ENCODE results near the gene CCDC88B.
"Not testable (repeated sequence)": the region's sequence is repeated elsewhere in the genome, so short reads cannot be mapped to it uniquely, and the experiment has no call there.

Gene CCDC88B

GRCh38 chr11:64314805-64315561, 25.0 kb upstream of the CCDC88B start:
- Histone ChIP-seq H3K27ac (ENCODE audit: low read depth, low read length) (peak overlapping the region; percentile 70), H3K27me3 (ENCODE audit: control insufficient read depth in 5 of 5, insufficient read depth in 4 of 5, low read length in 5 of 5) (no peaks in the 10 kb centered on the region), H3K9me3 (ENCODE audit: control insufficient read depth in 5 of 5, low read length in 5 of 5) (no peaks in the 10 kb centered on the region), H3K9ac (ENCODE audit: low read length in 5 of 5) (no peak overlapping the region), H3K4me3 (ENCODE audit: low read depth in 1 of 5, low read length in 5 of 5) (no peak overlapping the region), H3K36me3 (ENCODE audit: control insufficient read depth in 5 of 5, insufficient read depth in 5 of 5, low read length in 5 of 5) (peaks cover 0 to 23% (median 21%) of the 10 kb centered on the region in 5 donors), H3K4me1 (ENCODE audit: control insufficient read depth in 5 of 5, insufficient read depth in 5 of 5, low read length in 5 of 5) (peaks cover 0 to 55% (median 31%) of the 10 kb centered on the region in 5 donors)

- Histone ChIP-seq H3K4me1 (ENCODE audit: control insufficient read depth in 5 of 5, insufficient read depth in 5 of 5, low read length in 5 of 5) (peaks cover 0 to 55% (median 31%) of the 10 kb centered on the region in 5 donors), H3K36me3 (ENCODE audit: control insufficient read depth in 5 of 5, insufficient read depth in 5 of 5, low read length in 5 of 5) (peaks cover 0 to 31% (median 27%) of the 10 kb centered on the region in 5 donors), H3K27ac (ENCODE audit: low read depth, low read length) (peak overlapping the region; percentile 99)
- not testable (repeated sequence) for H3K27me3 ChIP-seq (ENCODE audit: control insufficient read depth in 5 of 5, insufficient read depth in 4 of 5, low read length in 5 of 5); H3K4me3 ChIP-seq (ENCODE audit: low read depth in 1 of 5, low read length in 5 of 5); H3K9me3 ChIP-seq (ENCODE audit: control insufficient read depth in 5 of 5, low read length in 5 of 5); H3K9ac ChIP-seq (ENCODE audit: low read length in 5 of 5)
Measured at GRCh38 chr11:64315667-64316526, 24.1 kb upstream of the CCDC88B start.

- H3K27me3 ChIP-seq (ENCODE audit: control insufficient read depth in 5 of 5, insufficient read depth in 4 of 5, low read length in 5 of 5): no peaks in the 10 kb centered on the region
- peaks cover 0 to 40% (median 31%) of the 10 kb centered on the region in 5 donors for H3K36me3 ChIP-seq (ENCODE audit: control insufficient read depth in 5 of 5, insufficient read depth in 5 of 5, low read length in 5 of 5)
- H3K9me3 ChIP-seq (ENCODE audit: control insufficient read depth in 5 of 5, low read length in 5 of 5): no peaks in the 10 kb centered on the region
- H3K9ac ChIP-seq (ENCODE audit: low read length in 5 of 5): peak overlapping the region; percentile 68 to 94 (median 79)
- H3K4me3 ChIP-seq (ENCODE audit: low read depth in 1 of 5, low read length in 5 of 5): peak overlapping the region; percentile 86 to 91 (median 88)
- peak overlapping the region; percentile 99 for H3K27ac ChIP-seq (ENCODE audit: low read depth, low read length)
- H3K4me1 ChIP-seq (ENCODE audit: control insufficient read depth in 5 of 5, insufficient read depth in 5 of 5, low read length in 5 of 5): peaks cover 0 to 55% (median 31%) of the 10 kb centered on the region in 5 donors
Measured at GRCh38 chr11:64316672-64317324, 23.2 kb upstream of the CCDC88B start.

- Histone ChIP-seq H3K4me1 (ENCODE audit: control insufficient read depth in 5 of 5, insufficient read depth in 5 of 5, low read length in 5 of 5) (peaks cover 0 to 55% (median 31%) of the 10 kb centered on the region in 5 donors), H3K27ac (ENCODE audit: low read depth, low read length) (peak within 1 kb of the TSS; percentile 99), H3K9me3 (ENCODE audit: control insufficient read depth in 5 of 5, low read length in 5 of 5) (no peaks in the 10 kb centered on the region), H3K27me3 (ENCODE audit: control insufficient read depth in 5 of 5, insufficient read depth in 4 of 5, low read length in 5 of 5) (no peaks in the 10 kb centered on the region), H3K9ac (ENCODE audit: low read length in 5 of 5) (peak within 1 kb of the TSS; percentile 75 to 94 (median 88)), H3K36me3 (ENCODE audit: control insufficient read depth in 5 of 5, insufficient read depth in 5 of 5, low read length in 5 of 5) (peaks cover 0 to 47% (median 37%) of the 10 kb centered on the region in 5 donors), H3K4me3 (ENCODE audit: low read depth in 1 of 5, low read length in 5 of 5) (peak within 1 kb of the TSS; percentile 86 to 91 (median 88))
Measured at GRCh38 chr11:64317325-64317960, 22.6 kb upstream of the CCDC88B start, which contains the start of gene TRMT112. Gene TRMT112 (minus strand): TSS chr11:64317559. CDS start chr11:64317526, 33 bp downstream.

- Histone ChIP-seq H3K27me3 (ENCODE audit: control insufficient read depth in 5 of 5, insufficient read depth in 4 of 5, low read length in 5 of 5) (no peaks in the 10 kb centered on the region), H3K36me3 (ENCODE audit: control insufficient read depth in 5 of 5, insufficient read depth in 5 of 5, low read length in 5 of 5) (peaks cover 0 to 54% (median 42%) of the 10 kb centered on the region in 5 donors), H3K9me3 (ENCODE audit: control insufficient read depth in 5 of 5, low read length in 5 of 5) (no peaks in the 10 kb centered on the region), H3K27ac (ENCODE audit: low read depth, low read length) (peak within 1 kb of the TSS; percentile 99), H3K9ac (ENCODE audit: low read length in 5 of 5) (peak within 1 kb of the TSS; percentile 75 to 94 (median 88)), H3K4me3 (ENCODE audit: low read depth in 1 of 5, low read length in 5 of 5) (peak within 1 kb of the TSS; percentile 86 to 91 (median 88)), H3K4me1 (ENCODE audit: control insufficient read depth in 5 of 5, insufficient read depth in 5 of 5, low read length in 5 of 5) (peaks cover 0 to 48% (median 31%) of the 10 kb centered on the region in 5 donors)
Measured at GRCh38 chr11:64317961-64318765, 21.8 kb upstream of the CCDC88B start, which contains the start of gene PRDX5. Gene PRDX5 (plus strand): TSS chr11:64318121. CDS start chr11:64318216, 95 bp downstream.

- peak overlapping the region in 4 of 5 donors; percentile 38 to 94 (median 78) for H3K9ac ChIP-seq (ENCODE audit: low read length in 5 of 5)
- no peaks in the 10 kb centered on the region for H3K27me3 ChIP-seq (ENCODE audit: control insufficient read depth in 5 of 5, insufficient read depth in 4 of 5, low read length in 5 of 5)
- H3K36me3 ChIP-seq (ENCODE audit: control insufficient read depth in 5 of 5, insufficient read depth in 5 of 5, low read length in 5 of 5): peaks cover 0 to 57% (median 44%) of the 10 kb centered on the region in 5 donors
- peaks cover 0 to 39% (median 26%) of the 10 kb centered on the region in 5 donors for H3K4me1 ChIP-seq (ENCODE audit: control insufficient read depth in 5 of 5, insufficient read depth in 5 of 5, low read length in 5 of 5)
- peak overlapping the region; percentile 74 to 91 (median 88) for H3K4me3 ChIP-seq (ENCODE audit: low read depth in 1 of 5, low read length in 5 of 5)
- no peaks in the 10 kb centered on the region for H3K9me3 ChIP-seq (ENCODE audit: control insufficient read depth in 5 of 5, low read length in 5 of 5)
- peak overlapping the region; percentile 99 for H3K27ac ChIP-seq (ENCODE audit: low read depth, low read length)
Measured at GRCh38 chr11:64318766-64319761, 20.9 kb upstream of the CCDC88B start.

- Histone ChIP-seq H3K9ac (ENCODE audit: low read length in 5 of 5) (no peak overlapping the region), H3K36me3 (ENCODE audit: control insufficient read depth in 5 of 5, insufficient read depth in 5 of 5, low read length in 5 of 5) (peaks cover 0 to 42% (median 29%) of the 10 kb centered on the region in 5 donors), H3K9me3 (ENCODE audit: control insufficient read depth in 5 of 5, low read length in 5 of 5) (no peaks in the 10 kb centered on the region), H3K27me3 (ENCODE audit: control insufficient read depth in 5 of 5, insufficient read depth in 4 of 5, low read length in 5 of 5) (no peaks in the 10 kb centered on the region), H3K4me1 (ENCODE audit: control insufficient read depth in 5 of 5, insufficient read depth in 5 of 5, low read length in 5 of 5) (peaks cover 0 to 33% (median 21%) of the 10 kb centered on the region in 5 donors), H3K27ac (ENCODE audit: low read depth, low read length) (no peak overlapping the region), H3K4me3 (ENCODE audit: low read depth in 1 of 5, low read length in 5 of 5) (no peak overlapping the region)
Measured at GRCh38 chr11:64320556-64320955, 19.4 kb upstream of the CCDC88B start.

GRCh38 chr11:64321026-64321425, 19.0 kb upstream of the CCDC88B start:
- H3K9ac ChIP-seq (ENCODE audit: low read length in 5 of 5): no peak overlapping the region
- no peak overlapping the region for H3K27ac ChIP-seq (ENCODE audit: low read depth, low read length)
- H3K4me1 ChIP-seq (ENCODE audit: control insufficient read depth in 5 of 5, insufficient read depth in 5 of 5, low read length in 5 of 5): peaks cover 0 to 32% (median 21%) of the 10 kb centered on the region in 5 donors

More at GRCh38 chr11:64321026-64321425, 19.0 kb upstream of the CCDC88B start:
- Histone ChIP-seq H3K36me3 (ENCODE audit: control insufficient read depth in 5 of 5, insufficient read depth in 5 of 5, low read length in 5 of 5) (peaks cover 0 to 37% (median 27%) of the 10 kb centered on the region in 5 donors), H3K4me3 (ENCODE audit: low read depth in 1 of 5, low read length in 5 of 5) (no peak overlapping the region), H3K9me3 (ENCODE audit: control insufficient read depth in 5 of 5, low read length in 5 of 5) (no peaks in the 10 kb centered on the region), H3K27me3 (ENCODE audit: control insufficient read depth in 5 of 5, insufficient read depth in 4 of 5, low read length in 5 of 5) (no peaks in the 10 kb centered on the region)
